ENCODE results near the gene EPHA8.

Gene EPHA8

DNA sequence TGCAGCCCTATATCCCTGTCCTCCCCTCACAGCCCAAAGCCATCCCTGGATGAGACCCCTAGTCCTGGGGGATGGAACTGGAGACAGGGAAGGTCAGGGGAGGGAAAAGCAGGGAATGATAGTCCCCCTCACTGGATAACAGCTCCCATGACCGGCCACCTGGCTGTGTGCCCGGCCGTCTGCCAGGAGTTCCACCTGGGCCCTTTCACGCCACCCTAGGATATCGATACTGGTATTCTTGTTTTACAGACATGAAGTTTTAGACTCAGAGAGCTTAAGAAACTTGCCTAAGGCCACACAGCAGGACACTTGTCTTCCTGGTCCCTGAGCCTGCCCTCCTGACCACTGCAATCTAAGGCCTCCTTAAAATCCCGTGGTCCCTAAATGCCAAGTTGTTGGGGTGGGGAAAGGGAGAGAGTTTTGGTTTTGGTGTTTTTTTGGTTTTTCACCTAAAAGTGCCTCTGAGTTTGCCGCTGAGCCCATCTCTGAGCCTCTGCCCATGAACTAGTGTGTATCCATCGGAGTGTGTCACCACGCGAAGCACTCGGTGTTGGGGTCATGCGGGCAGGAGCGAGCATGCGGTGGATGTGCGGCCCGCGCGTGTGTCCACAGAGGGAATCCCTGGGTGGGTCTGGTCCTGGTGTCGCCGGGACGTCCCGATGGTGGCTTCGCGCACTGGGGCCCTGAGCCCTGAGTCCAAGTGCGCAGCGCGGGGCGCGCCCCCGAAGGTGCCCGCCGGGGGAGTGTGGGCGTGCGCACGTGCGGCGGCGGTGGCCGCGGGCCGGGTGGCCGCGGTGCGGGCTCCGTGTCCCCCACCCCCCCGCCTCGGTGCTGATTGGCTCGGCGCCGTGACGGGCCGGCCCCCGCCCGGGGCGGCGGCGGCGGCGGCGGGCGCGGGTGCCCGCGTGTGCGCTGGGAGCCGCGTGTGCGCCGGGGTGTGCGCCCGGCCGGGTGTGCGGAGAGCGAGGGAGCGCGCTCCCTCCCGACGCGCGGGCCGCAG lies at the start of gene EPHA8:
EPHA8 (plus strand) TSS at position 906 of the 1,000 bp plus-strand sequence. CDS start 147 bp downstream, outside the sequence.
- DNase-seq = peak; percentile 34 to 46

DNA sequence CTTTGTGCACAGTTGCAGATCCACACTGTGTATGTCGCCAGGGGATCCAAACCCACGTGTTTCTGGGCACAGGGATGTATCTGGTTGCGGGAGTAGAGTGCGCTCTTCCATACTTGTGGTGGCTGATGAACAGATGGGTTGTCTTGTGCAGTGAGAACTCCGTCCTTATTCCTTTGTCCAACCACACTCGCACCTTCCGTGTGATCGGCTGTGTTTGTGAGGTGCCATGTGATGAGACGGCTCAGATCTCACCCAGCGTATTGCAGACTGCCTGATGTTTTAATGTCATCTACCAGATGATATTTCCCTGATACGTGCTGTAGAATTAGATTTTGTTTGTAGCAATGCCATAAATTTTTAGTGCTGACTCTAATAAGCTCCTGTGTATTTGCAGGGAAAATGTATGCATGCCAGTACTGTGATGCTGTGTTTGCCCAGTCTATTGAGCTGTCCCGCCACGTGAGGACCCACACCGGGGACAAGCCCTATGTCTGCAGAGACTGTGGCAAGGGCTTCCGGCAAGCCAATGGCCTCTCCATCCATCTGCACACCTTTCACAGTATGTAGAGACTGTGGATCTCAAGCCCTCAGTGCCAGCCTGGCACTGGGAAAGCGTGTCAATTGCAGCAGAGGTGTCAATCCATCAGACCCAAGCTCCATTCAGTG lies 46.2 kb upstream of the EPHA8 start:
- DNase-seq = no peak

DNA sequence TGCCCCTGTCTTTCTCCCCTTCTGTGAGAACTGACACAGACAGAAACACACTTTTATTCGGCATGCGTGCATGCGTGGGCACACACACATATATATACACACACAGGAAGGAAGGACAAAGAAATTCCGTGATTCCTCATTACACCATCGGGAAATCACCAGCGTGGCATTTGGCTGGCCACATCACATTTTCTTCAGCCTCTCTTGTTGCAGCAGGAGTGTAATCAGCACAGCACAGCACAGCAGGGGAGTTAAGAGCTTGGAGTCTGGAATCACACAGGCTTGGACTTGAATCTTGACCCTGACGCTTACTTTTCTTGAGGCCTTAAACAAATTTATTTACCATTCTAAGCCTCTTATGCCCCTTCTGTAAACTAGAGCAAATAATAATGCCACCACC lies 45.3 kb upstream of the EPHA8 start:
- no peak for DNase-seq

DNA sequence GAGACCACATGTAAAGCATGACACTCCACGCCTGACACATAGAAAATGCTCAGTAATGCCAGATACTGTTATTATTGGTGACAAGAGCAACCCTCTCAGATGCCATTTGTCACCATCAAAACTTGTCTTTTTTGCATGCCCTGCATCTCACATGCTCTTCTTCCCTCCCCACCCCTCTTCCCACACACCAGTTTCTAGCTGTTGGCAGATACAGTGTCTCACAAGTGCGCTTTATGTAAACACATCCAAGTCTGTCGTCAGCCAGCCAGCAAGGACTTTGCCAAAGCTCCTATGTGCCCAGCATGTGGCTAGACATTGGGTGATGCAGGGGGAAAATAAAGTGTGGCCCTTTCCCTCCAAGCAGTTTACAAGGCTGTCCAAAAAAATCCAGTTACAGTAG lies 44.9 kb upstream of the EPHA8 start:
- DNase-seq = no peak

DNA sequence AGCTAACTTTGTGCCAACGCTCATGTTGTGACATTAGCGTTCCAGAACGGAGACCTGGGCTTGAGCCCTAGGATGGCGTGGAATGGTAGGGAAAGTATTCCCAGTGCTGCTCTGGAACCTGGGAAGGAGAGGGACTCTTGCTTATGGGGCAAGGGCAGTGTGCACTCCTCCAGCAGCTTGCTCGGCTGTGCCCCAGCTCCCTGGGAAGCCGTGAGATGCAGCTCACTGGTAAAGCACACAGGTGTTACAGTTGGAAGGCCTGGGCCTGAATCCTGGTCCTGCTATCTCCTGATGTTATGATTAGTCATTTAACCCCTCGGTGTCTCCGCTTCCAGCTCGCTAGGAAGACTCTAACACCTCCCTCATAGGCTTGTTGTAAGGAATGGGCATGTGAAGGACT lies 42.4 kb upstream of the EPHA8 start:
- no peak for DNase-seq

DNA sequence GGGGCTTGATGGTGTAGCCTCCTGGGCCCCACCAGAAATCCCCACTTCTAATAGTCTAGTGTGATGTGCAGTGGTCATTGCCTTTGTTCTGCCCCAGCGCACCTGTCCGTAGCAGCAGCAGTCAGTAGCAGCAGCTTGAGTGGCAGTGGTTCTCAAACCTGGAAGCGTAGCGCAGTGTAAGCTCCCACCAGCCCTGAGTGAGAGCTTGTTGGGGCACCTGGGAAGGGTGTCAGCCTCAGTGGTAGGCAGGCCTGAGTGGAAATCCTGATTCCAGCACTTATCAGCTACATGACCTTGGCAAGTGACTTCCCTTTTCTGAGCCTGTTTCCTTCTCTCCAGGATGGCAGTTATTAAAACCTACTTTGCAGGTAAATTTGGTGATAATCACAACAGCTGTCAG lies 41.6 kb upstream of the EPHA8 start:
- no peak for DNase-seq

DNA sequence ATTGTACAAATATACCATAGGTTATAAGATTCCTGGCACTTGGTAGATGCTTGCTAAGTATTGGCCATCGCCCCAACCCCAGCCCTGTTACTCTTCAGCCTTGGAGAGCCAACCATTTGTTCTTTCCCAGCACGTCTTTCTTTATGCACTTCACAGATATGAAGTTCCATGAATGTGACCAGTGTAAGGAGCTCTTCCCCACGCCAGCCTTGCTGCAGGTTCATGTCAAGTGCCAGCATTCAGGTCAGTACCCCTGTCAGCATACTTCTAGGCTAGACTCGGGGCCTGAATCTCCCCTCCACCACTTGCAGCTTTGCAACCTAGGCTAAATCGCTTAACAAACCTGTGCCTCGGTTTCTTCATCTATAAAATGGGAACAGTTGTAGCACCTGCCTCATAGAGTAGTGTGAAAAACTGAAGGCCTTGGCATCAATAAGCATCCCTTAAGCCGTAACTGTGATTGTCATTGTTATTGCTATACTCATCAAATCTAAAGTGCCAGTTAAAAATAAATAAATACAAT lies 41.0 kb upstream of the EPHA8 start:
- DNase-seq = no peak

DNA sequence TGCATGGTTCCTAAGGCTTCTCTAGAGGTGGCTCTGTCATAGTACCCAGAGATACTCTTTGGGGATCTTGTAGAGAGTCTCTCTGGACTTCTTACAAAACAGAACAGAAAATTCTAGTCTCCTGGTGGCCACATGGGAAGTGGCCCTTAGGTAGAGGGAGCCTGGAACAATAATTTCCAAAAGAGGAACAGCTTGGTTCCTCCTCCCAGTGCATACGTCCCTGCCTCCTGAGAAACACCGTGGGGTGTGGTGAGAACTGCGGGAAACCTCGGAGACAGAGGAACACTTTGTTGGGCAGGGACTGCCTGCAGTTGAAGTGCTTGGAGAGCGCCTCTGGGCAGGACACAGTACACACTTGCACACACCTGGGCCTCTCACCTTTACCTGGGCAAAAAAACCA lies 38.8 kb upstream of the EPHA8 start:
- no peak for DNase-seq

DNA sequence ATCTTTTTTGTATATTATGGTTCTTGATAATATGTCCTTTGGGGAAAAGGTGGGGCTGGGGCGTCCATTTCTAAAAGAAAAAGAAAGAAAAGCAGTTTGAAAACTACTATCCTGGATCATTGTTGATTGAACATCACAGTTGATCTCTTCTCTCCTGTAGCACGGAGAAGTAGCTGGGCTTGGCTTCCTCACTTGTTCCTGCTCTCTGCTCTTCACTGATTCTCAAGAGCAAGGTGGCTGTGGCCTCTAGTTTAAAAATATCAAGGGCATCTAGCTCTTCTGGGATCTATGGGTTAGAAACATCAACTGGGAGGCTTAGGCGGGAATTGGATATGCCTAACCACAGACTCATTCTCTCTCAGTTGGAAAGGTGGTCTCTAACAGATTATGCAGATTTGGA lies 38.1 kb upstream of the EPHA8 start:
- no peak for DNase-seq

DNA sequence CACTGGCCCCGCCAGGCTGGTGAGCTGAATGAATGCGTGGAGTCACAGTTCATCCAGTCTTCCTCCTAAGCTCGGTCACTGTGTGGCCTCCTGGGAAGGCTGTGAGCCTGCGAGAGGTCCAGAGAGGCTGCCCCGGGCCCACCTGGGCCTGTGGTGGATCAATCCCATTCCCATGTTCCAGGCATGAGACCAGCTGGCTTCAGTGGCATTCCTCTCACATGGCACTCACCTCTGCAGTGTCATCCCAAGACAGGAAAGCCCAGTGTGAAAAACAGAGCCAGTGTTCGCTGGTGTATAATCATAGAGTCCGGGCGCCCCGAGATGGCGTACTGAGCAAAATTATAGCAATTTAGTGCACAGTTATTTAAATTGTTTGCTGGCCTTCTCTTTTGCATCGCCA lies 37.6 kb upstream of the EPHA8 start:
- no peak for DNase-seq

DNA sequence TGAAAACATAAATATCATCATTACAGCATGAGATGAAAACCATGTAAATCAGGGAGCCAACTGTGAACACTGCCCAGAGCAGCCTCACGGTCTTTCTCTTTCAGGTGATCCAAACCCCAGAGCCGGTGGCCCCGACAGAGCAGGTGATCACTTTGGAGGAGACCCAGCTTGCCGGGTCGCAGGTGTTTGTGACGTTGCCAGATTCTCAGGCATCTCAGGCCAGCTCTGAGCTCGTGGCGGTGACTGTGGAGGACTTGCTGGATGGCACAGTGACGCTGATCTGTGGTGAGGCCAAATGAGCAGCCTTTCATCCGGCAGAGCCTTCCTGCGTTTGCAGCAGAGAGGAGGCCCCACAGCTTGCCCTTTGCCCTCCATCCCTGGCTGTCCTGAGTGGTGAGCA lies 37.2 kb upstream of the EPHA8 start:
- no peak for DNase-seq

DNA sequence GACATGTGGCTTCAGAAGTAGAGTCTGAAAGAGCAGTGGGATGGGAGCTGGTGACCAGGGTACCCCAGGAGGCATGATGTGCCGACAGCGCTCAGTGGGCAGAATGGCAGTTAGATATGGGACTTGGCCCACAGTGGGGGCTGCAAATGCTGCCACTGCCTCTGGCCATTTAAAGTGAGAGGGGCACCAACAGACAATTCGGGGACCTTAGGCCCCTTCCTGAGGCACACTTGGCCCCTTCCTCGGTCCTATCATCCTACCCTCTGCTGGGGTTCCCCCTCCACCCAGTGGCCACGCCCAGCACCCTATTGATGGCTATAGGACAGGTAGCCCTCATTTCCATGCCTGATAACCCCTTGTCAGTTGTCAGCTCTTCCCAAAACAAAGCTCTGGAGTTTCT lies 36.6 kb upstream of the EPHA8 start:
- no peak for DNase-seq

DNA sequence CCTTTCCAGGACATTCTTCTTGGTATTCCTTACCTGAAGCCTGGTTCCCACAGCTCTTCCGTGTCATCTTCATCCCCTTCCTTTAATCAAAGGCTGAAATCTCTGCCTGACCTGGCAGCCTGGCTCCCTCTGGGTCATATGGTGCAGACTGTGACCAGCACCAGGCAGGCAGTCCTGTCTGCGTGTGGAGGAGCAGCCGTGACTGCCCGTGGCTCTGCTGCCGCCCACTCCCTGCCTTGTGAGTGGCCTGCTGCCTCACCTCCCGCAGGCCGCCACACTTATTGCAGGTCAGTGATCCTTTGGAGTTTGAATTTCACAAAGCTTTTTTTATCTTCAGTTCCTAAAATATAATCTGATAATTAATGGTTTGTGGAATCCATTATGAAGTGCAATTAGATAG lies 36.2 kb upstream of the EPHA8 start:
- DNase-seq = peak in 1 of 2 experiments; percentile 68

DNA sequence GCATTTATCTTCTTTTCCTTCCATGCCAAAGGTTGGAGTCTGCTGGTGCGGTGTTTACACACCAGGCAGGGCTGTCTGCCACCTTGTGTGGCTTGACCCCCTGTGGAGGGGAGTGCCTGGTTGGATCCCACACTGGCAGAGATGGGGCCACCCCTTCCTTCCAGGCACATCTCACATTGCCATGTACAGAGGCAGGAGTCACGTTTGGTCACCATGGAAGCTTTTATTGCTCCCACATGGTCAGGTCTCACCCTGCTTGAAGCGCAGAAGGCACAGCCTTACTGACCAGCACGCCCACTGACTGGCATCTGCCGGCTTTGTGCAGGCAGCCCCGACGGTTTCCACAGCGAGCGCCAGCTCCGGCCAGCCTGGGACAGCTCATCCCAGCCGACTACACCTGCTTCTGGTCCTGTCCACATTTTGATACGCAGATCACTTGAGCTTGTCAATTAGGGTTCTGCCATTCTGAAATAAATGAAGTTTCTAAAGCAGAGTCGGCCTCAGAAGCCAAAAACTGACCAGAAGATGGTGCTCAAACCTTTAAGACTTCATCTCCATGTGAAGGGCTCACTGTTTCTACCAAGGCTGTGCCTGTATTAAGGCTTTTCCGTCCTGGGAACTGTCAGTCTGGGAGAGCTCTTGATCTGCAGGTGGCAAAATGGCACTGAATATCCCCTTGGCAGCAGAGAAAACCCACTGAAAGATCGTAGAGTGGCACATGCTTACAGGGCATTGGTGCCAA lies 35.6 kb upstream of the EPHA8 start:
- DNase-seq = peak; percentile 73 to 93

DNA sequence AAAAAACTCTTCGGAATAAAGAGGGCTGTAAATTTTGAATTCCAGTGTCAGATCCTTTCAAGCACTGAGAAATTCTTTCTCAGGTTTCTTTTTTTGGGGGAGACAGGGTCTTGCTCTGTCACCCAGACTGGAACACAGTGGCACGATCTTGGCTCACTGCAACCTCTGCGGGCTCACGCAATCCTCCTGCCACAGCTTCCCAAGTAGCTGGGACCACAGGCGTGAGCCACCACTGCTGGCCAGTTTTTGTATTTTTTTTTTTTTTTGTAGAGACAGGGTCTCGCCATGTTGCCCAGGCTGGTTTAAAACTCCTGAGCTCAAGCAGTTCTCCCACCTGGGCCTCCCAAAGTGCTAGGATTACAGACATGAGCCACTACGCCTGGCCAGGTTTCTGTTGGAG lies 34.8 kb upstream of the EPHA8 start:
- DNase-seq = no peak

DNA sequence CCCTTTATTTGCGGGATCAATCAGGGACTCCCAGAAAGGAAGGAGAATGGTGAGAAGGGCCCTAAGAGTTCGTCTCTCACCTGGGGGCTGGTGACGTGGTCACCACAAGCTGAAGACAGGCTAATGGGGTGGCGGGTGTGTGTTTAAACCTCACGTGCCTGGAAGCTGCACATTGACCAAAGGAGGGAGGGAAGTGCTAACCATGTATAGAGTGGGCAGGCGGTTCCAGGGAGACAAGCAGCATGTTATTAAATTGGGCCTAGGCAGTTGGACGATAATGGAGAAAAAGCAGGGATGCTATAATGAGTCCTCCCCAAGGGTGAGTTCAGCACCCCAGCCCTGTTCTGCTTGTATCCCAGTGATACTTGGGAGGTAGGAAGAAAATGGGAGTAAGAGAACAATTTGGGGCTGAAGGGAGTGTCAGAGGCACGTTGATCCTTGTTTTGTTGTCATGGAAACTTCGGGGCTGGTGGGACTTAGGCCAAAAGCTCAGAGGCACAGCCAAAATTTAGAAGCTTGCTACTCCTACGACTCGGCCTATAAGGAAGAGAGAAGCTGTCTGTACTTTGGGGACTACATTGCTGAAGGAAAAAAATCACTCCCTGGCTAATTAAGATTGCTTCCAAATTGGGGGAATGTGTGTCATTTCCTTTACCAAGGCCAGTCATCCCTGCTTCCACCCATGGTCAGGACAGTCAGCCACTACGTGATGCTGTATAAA lies 33.2 kb upstream of the EPHA8 start:
- no peak for DNase-seq

DNA sequence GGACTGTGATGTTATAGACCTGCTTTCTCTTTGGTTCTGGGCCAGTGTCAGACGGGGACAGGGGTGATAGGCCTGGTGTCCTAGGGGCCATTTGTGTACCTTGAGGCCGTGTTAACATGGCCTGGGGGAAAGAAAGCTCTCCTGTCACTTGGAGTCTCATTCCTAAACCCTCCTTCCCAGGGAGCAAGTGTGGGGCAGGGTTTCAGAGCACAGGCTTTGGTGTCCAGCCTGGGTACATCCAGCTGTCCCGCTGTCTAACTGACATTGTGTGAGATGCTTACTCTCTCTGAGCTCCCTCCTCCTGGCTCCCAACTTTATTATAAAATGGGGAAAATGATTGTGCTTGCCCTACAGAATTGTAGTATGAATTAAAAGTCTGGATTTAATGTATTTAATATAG lies 32.6 kb upstream of the EPHA8 start:
- DNase-seq = no peak

DNA sequence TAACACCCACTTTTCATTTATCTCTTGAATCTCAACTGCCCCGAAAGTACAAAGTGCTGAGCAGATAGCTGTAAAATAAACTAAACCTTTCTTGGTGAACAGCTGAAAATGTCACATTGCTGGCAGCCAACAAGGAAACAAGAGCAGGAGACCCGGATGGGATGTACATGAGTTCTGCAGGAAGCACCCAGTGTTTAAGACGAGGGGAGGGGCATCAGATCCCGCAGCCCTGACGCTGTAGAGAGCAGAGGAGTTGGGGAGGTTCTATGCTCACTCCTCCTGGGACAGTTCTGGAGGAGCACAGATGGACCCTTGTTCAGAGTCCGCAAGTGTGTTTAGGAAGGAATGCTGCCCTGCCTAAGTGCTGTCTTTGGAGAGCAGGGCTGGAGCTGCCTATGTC lies 32.0 kb upstream of the EPHA8 start:
- DNase-seq = no peak

DNA sequence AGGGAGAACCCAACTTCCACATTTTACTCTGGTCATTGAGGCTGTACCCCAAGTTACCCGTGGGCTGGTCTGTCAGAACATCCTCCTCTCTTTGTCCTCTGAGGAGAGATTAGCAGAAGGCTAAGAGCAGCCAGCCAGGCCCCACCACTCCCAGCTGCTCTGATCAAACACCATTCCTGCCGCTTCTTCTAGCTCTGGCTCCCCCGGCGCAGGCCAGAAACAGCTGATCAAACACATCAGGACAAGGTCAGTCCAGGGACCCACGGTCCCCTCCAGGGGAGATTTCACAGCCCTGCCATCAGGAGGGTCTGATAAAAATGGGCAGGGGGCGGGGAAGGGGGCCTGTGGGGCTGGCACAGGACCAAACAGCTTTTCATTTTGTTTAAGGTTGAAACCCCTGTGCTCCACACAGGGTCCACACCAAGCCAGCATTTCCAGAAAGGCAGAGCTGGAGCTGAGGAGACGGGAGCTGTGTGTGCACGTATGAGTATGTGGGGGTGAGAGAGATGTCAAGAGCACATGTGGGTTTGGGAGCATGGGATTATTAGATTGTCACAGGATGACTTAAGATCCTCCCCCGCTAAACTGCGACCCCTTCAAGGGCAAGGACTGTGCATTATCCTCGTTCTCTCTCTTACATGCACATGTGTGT lies 29.9 kb upstream of the EPHA8 start:
- peak; percentile 36 to 72 for DNase-seq

DNA sequence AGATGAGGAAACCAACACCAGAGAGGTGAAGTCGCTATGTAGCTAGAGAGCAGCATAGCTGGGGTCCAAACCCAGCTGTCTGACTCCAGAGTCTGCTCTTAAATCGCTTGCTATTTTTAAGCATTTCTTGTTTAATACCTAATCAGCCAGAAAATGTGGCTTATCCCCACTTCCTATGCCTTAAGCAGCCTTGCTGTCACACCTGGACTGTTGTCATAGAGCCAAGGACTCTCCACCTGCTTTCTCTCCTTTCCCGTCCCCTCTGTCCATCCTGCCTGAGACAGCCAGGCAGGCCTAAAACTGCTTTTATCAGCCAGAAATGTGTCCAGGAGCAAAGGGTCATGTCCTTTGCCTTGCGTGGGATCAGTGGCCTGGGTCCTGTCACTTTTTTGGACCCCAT lies 28.3 kb upstream of the EPHA8 start:
- peak in 1 of 2 experiments; percentile 21 for DNase-seq

DNA sequence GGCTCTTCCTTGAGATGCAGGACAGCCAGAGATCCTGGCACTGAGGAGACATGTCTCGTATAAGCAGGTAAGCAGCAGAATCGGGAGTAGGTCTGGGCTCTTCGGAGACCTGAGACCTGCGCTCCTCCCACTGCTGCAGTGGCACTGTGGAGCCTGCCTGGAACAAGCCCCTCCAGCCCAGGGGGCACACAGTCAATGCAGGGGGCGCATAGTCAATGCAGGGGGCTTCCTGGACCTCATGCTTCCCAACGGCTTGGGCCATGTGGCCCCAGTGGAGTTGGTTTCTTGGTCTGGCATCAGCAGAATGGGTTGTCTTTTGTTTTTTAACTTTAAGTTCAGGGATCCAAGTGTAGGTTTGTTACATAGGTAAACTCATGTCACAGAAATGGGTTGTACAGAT lies 27.9 kb upstream of the EPHA8 start:
- no peak for DNase-seq

DNA sequence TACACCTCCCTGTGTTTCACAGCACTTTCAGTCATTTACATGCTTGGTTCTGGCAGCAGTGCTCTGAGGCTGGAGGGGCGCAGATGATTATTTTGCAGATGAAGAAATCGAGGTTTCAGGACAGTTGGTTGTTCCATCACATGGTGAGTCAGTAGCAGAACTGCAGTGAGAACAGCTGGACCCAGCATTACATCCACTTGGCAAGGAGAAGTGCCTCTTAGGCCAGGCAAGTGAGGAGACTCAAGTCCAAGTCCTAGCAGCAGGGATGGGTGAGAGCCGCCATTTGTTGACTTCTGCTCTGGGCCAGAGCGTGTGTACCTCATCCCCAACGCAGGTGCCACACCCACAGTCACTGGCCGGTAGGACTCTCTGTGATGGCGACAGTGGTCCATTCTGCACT lies 26.8 kb upstream of the EPHA8 start:
- no peak for DNase-seq

Measured in NCI-H2081 (cell line).